WTC11 (cell line): ENCODE measurements around the gene IL6R. TPM values are rescaled to one million over a fixed set of nuclear protein-coding genes. Genes with fewer than 3 reads are reported as not detected.

Source experiments
- ATAC-seq: fragments of 200-7000 bp; cut with Tn5 transposase; 2 replicates; pipeline ENCODE4 v1.10.0; 2021; ENCODE audit warnings: mild to moderate bottlenecking, moderate library complexity
- CTCF ChIA-PET: fragments of 300-600 bp; sonication (Branson Sonifier 250); formaldehyde crosslinking; loops from one replicate; lab custom pipeline; 2021; ENCODE audit warnings: antibody characterized with exemption; lab: Charles Lee
- POLR2A ChIA-PET: fragments of 350-600 bp; sonication (Branson Sonifier 250); formaldehyde crosslinking; loops from one replicate; lab custom pipeline; 2021; ENCODE audit warnings: antibody characterized with exemption; lab: Charles Lee
- DNase-seq: peaks from one replicate; pipeline ENCODE4 v3.0.0; 2021; ENCODE audit warnings: low spot score
- H3K27ac Mint-ChIP-seq: 2 replicates; pipeline ENCODE4 v1.8.0; 2021; ENCODE audit warnings: mixed read lengths
- H3K27me3 Mint-ChIP-seq: 2 replicates; pipeline ENCODE4 v1.8.0; 2021; ENCODE audit warnings: low read depth, mild to moderate bottlenecking, moderate library complexity, mixed read lengths
- H3K36me3 Mint-ChIP-seq: 2 replicates; pipeline ENCODE4 v1.8.0; 2021; ENCODE audit warnings: mixed read lengths
- H3K4me1 Mint-ChIP-seq: 2 replicates; pipeline ENCODE4 v1.8.0; 2022; ENCODE audit warnings: mixed read lengths
- H3K4me3 Mint-ChIP-seq: 2 replicates; pipeline ENCODE4 v1.8.0; 2021; ENCODE audit warnings: mild to moderate bottlenecking, moderate library complexity, mixed read lengths
- H3K9me3 Mint-ChIP-seq: 2 replicates; pipeline ENCODE4 v1.8.0; 2021; ENCODE audit warnings: mixed read lengths
- ETV6 ChIP-seq: sonication (generic); formaldehyde crosslinking; IDR thresholded peaks from 2 replicates; pipeline ENCODE4 v1.8.1; 2022; ENCODE audit warnings: mild to moderate bottlenecking, missing genetic modification reagents
- FOXP1 ChIP-seq: sonication (generic); formaldehyde crosslinking; IDR thresholded peaks from 2 replicates; pipeline ENCODE4 v1.8.0; 2022; ENCODE audit warnings: missing genetic modification reagents, mild to moderate bottlenecking, moderate library complexity, borderline replicate concordance
- NFYB ChIP-seq: sonication (generic); formaldehyde crosslinking; conservative IDR thresholded peaks from 2 replicates; pipeline ENCODE4 v1.8.0; 2022; ENCODE audit warnings: low read depth, missing genetic modification reagents
- NR1H2 ChIP-seq: sonication (generic); formaldehyde crosslinking; IDR thresholded peaks from 2 replicates; pipeline ENCODE4 v1.9.0; 2021; ENCODE audit warnings: mild to moderate bottlenecking, moderate library complexity, missing genetic modification reagents
- SP1 ChIP-seq: sonication (generic); formaldehyde crosslinking; conservative IDR thresholded peaks from 2 replicates; pipeline ENCODE4 v1.8.1; 2022; ENCODE audit warnings: missing genetic modification reagents
- TEAD4 ChIP-seq: sonication (generic); formaldehyde crosslinking; IDR thresholded peaks from 2 replicates; pipeline ENCODE4 v1.8.0; 2022; ENCODE audit warnings: mild to moderate bottlenecking, missing genetic modification reagents
- ZBTB21 ChIP-seq: sonication (generic); formaldehyde crosslinking; IDR thresholded peaks from 2 replicates; pipeline ENCODE4 v1.8.1; 2023; ENCODE audit warnings: mild to moderate bottlenecking, missing genetic modification reagents, borderline replicate concordance
- ZNF396 ChIP-seq: fragments of 250-450 bp; sonication (Bioruptor Pico); IDR thresholded peaks from 2 replicates; pipeline ENCODE4 v1.8.0; 2021; ENCODE audit warnings: mild to moderate bottlenecking, moderate library complexity, borderline replicate concordance
- ZNF423 ChIP-seq: fragments of 250-450 bp; sonication (Bioruptor Pico); IDR thresholded peaks from 2 replicates; pipeline ENCODE4 v2.1.2; 2022; ENCODE audit warnings: mild to moderate bottlenecking, moderate library complexity
- total RNA-seq: library from RNA; stranded (reverse); gene quantifications from 3 replicates; pipeline ENCODE4 v1.2.3, GENCODE V29; 2021
- TF ChIP-seq, protein P1 (sequence below): sonication (generic); formaldehyde crosslinking; IDR thresholded peaks from 2 replicates; pipeline ENCODE4 v1.8.1; 2023; ENCODE audit warnings: mild to moderate bottlenecking, missing genetic modification reagents
- TF ChIP-seq, protein P2 (sequence below): sonication (generic); formaldehyde crosslinking; IDR thresholded peaks from 2 replicates; pipeline ENCODE4 v1.8.1; 2023; ENCODE audit warnings: mild to moderate bottlenecking, moderate library complexity, missing genetic modification reagents
- TF ChIP-seq, protein P3 (sequence below): sonication (generic); formaldehyde crosslinking; IDR thresholded peaks from 2 replicates; pipeline ENCODE4 v1.8.0; 2022; ENCODE audit warnings: missing genetic modification reagents
- TF ChIP-seq, protein P4 (sequence below): fragments of 200-600 bp; IDR thresholded peaks from 2 replicates; pipeline ENCODE4 v1.8.0; 2022; ENCODE audit warnings: antibody characterized with exemption
- TF ChIP-seq, protein P5 (sequence below): sonication (generic); formaldehyde crosslinking; IDR thresholded peaks from 2 replicates; pipeline ENCODE4 v1.8.0; 2023; ENCODE audit warnings: missing genetic modification reagents, mild to moderate bottlenecking, borderline replicate concordance
- TF ChIP-seq, protein P6 (sequence below): sonication (generic); formaldehyde crosslinking; IDR thresholded peaks from 2 replicates; pipeline ENCODE4 v1.8.0; 2022; ENCODE audit warnings: mild to moderate bottlenecking, missing genetic modification reagents
- TF ChIP-seq, protein P7 (sequence below): sonication (generic); formaldehyde crosslinking; IDR thresholded peaks from 2 replicates; pipeline ENCODE4 v1.8.1; 2022; ENCODE audit warnings: low read depth, mild to moderate bottlenecking, moderate library complexity, missing genetic modification reagents, borderline replicate concordance

IL6R gene
- total RNA-seq, 1 experiment from 2014 or later = 7.0 TPM

DNA sequence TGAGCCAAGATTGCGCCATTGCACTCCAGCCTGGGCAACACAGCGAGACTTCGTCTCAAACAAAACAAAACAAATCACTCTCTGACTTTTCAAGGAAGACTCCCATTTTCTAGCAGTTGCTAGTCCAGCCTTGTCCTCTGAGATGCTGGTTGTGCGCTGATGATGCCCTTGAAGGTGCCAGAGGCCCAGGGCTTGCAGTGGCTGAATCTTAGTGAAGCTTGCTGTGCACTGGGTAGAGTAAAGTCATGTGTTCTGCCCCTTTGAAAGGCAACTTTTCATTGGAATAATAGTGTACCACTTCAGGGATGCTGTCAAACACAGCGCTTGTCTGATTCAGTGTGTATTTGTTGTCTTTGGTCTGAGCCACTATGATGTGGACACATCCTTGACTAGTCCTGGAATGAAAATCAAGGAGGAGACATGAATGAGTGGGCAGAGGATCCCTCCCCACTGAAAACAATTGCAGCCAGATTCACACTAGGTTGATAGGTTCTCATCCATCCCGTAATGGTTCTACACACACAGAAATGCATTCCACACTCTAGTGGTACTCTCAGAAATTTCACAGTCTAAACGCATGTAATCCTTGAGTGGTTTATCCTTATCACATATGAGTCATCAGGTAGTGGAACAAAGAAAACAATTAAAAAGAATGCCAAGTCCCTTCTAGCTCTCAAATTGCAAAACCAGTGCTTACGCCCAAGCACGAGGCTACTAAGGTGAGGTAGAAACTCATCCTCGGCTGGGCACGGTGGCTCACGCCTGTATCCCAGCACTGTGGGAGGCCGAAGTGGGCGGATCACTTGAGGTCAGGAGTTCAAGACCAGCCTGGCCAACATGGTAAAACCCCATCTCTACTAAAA, 79.0 kb downstream of the IL6R start:
- TF ChIP-seq ZNF396 (CRISPR knock-in tag) (no peak), NR1H2 (no peak), FOXP1 (CRISPR knock-in tag) (no peak), ZNF423 (no peak), ZBTB21 (CRISPR knock-in tag) (no peak), SP1 (CRISPR knock-in tag) (no peak), TEAD4 (CRISPR knock-in tag) (no peak), ETV6 (CRISPR knock-in tag) (no peak), NFYB (CRISPR knock-in tag) (no peak)
- TF ChIP-seq, protein P1, sequence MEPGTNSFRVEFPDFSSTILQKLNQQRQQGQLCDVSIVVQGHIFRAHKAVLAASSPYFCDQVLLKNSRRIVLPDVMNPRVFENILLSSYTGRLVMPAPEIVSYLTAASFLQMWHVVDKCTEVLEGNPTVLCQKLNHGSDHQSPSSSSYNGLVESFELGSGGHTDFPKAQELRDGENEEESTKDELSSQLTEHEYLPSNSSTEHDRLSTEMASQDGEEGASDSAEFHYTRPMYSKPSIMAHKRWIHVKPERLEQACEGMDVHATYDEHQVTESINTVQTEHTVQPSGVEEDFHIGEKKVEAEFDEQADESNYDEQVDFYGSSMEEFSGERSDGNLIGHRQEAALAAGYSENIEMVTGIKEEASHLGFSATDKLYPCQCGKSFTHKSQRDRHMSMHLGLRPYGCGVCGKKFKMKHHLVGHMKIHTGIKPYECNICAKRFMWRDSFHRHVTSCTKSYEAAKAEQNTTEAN (CRISPR knock-in tag) = no peak
- TF ChIP-seq, protein P2, sequence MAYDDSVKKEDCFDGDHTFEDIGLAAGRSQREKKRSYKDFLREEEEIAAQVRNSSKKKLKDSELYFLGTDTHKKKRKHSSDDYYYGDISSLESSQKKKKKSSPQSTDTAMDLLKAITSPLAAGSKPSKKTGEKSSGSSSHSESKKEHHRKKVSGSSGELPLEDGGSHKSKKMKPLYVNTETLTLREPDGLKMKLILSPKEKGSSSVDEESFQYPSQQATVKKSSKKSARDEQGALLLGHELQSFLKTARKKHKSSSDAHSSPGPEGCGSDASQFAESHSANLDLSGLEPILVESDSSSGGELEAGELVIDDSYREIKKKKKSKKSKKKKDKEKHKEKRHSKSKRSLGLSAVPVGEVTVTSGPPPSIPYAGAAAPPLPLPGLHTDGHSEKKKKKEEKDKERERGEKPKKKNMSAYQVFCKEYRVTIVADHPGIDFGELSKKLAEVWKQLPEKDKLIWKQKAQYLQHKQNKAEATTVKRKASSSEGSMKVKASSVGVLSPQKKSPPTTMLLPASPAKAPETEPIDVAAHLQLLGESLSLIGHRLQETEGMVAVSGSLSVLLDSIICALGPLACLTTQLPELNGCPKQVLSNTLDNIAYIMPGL (CRISPR knock-in tag) = no peak
- TF ChIP-seq, protein P3, sequence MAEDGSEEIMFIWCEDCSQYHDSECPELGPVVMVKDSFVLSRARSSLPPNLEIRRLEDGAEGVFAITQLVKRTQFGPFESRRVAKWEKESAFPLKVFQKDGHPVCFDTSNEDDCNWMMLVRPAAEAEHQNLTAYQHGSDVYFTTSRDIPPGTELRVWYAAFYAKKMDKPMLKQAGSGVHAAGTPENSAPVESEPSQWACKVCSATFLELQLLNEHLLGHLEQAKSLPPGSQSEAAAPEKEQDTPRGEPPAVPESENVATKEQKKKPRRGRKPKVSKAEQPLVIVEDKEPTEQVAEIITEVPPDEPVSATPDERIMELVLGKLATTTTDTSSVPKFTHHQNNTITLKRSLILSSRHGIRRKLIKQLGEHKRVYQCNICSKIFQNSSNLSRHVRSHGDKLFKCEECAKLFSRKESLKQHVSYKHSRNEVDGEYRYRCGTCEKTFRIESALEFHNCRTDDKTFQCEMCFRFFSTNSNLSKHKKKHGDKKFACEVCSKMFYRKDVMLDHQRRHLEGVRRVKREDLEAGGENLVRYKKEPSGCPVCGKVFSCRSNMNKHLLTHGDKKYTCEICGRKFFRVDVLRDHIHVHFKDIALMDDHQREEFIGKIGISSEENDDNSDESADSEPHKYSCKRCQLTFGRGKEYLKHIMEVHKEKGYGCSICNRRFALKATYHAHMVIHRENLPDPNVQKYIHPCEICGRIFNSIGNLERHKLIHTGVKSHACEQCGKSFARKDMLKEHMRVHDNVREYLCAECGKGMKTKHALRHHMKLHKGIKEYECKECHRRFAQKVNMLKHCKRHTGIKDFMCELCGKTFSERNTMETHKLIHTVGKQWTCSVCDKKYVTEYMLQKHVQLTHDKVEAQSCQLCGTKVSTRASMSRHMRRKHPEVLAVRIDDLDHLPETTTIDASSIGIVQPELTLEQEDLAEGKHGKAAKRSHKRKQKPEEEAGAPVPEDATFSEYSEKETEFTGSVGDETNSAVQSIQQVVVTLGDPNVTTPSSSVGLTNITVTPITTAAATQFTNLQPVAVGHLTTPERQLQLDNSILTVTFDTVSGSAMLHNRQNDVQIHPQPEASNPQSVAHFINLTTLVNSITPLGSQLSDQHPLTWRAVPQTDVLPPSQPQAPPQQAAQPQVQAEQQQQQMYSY (CRISPR knock-in tag) = no peak
- TF ChIP-seq, protein P4, sequence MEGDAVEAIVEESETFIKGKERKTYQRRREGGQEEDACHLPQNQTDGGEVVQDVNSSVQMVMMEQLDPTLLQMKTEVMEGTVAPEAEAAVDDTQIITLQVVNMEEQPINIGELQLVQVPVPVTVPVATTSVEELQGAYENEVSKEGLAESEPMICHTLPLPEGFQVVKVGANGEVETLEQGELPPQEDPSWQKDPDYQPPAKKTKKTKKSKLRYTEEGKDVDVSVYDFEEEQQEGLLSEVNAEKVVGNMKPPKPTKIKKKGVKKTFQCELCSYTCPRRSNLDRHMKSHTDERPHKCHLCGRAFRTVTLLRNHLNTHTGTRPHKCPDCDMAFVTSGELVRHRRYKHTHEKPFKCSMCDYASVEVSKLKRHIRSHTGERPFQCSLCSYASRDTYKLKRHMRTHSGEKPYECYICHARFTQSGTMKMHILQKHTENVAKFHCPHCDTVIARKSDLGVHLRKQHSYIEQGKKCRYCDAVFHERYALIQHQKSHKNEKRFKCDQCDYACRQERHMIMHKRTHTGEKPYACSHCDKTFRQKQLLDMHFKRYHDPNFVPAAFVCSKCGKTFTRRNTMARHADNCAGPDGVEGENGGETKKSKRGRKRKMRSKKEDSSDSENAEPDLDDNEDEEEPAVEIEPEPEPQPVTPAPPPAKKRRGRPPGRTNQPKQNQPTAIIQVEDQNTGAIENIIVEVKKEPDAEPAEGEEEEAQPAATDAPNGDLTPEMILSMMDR = no peak
- TF ChIP-seq, protein P5, sequence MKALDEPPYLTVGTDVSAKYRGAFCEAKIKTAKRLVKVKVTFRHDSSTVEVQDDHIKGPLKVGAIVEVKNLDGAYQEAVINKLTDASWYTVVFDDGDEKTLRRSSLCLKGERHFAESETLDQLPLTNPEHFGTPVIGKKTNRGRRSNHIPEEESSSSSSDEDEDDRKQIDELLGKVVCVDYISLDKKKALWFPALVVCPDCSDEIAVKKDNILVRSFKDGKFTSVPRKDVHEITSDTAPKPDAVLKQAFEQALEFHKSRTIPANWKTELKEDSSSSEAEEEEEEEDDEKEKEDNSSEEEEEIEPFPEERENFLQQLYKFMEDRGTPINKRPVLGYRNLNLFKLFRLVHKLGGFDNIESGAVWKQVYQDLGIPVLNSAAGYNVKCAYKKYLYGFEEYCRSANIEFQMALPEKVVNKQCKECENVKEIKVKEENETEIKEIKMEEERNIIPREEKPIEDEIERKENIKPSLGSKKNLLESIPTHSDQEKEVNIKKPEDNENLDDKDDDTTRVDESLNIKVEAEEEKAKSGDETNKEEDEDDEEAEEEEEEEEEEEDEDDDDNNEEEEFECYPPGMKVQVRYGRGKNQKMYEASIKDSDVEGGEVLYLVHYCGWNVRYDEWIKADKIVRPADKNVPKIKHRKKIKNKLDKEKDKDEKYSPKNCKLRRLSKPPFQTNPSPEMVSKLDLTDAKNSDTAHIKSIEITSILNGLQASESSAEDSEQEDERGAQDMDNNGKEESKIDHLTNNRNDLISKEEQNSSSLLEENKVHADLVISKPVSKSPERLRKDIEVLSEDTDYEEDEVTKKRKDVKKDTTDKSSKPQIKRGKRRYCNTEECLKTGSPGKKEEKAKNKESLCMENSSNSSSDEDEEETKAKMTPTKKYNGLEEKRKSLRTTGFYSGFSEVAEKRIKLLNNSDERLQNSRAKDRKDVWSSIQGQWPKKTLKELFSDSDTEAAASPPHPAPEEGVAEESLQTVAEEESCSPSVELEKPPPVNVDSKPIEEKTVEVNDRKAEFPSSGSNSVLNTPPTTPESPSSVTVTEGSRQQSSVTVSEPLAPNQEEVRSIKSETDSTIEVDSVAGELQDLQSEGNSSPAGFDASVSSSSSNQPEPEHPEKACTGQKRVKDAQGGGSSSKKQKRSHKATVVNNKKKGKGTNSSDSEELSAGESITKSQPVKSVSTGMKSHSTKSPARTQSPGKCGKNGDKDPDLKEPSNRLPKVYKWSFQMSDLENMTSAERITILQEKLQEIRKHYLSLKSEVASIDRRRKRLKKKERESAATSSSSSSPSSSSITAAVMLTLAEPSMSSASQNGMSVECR (CRISPR knock-in tag) = no peak
- TF ChIP-seq, protein P6, sequence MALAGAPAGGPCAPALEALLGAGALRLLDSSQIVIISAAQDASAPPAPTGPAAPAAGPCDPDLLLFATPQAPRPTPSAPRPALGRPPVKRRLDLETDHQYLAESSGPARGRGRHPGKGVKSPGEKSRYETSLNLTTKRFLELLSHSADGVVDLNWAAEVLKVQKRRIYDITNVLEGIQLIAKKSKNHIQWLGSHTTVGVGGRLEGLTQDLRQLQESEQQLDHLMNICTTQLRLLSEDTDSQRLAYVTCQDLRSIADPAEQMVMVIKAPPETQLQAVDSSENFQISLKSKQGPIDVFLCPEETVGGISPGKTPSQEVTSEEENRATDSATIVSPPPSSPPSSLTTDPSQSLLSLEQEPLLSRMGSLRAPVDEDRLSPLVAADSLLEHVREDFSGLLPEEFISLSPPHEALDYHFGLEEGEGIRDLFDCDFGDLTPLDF (CRISPR knock-in tag) = no peak
- TF ChIP-seq, protein P7, sequence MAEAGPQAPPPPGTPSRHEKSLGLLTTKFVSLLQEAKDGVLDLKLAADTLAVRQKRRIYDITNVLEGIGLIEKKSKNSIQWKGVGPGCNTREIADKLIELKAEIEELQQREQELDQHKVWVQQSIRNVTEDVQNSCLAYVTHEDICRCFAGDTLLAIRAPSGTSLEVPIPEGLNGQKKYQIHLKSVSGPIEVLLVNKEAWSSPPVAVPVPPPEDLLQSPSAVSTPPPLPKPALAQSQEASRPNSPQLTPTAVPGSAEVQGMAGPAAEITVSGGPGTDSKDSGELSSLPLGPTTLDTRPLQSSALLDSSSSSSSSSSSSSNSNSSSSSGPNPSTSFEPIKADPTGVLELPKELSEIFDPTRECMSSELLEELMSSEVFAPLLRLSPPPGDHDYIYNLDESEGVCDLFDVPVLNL (CRISPR knock-in tag) = no peak
- CTCF ChIA-PET = interaction anchor here (1.4 to 9.0 kb wide), 2 partner anchors 62 to 149 kb away, joined by 3 to 189 read pairs; no protein-coding TSS in a partner anchor
- Mint-ChIP-seq H3K27me3 (no peaks in the 10 kb centered on the region), H3K4me1 (peaks cover 12% of the 10 kb centered on the region), H3K36me3 (no peaks in the 10 kb centered on the region), H3K4me3 (no peak overlapping the region), H3K27ac (no peak overlapping the region), H3K9me3 (no peaks in the 10 kb centered on the region)
- POLR2A ChIA-PET = no interaction called here
- ATAC-seq (no peak), DNase-seq (no peak)
